SKM-1 treated with dmso at 0.1 percent for 144 hours (cell line): ENCODE results near the gene ZFP92.

ENCODE experiments used
- DNase-seq: peaks from one replicate; lab custom pipeline; 2025; ENCODE audit not compliant: unreplicated experiment; lab: John Stamatoyannopoulos, UW

The ZFP92 gene

GRCh38 chrX:153435845-153436244 is 24.6 kb downstream of the ZFP92 start:
- DNase-seq, result no peak

- no peak for DNase-seq
Measured at GRCh38 chrX:153438532-153438931, 27.3 kb downstream of the ZFP92 start.

- no peak for DNase-seq
Measured at GRCh38 chrX:153439977-153440376, 28.7 kb downstream of the ZFP92 start.

- no peak for DNase-seq
Measured at GRCh38 chrX:153440556-153441135, 29.4 kb downstream of the ZFP92 start.

- DNase-seq, result no peak
Measured at GRCh38 chrX:153441296-153441695, 30.0 kb downstream of the ZFP92 start.

- no peak for DNase-seq
Measured at GRCh38 chrX:153441981-153442380, 30.7 kb downstream of the ZFP92 start.

GRCh38 chrX:153442463-153442862 is 31.2 kb downstream of the ZFP92 start:
- DNase-seq, result no peak

GRCh38 chrX:153443476-153444332 is 32.4 kb downstream of the ZFP92 start:
- no peak for DNase-seq

- DNase-seq, result no peak
Measured at GRCh38 chrX:153444333-153445011, 33.2 kb downstream of the ZFP92 start.

GRCh38 chrX:153445106-153445855 is 34.0 kb downstream of the ZFP92 start:
- no peak for DNase-seq

GRCh38 chrX:153445856-153446635 is 34.8 kb downstream of the ZFP92 start, which contains the start of gene TREX2:
Gene TREX2 (minus strand): TSS chrX:153446056. CDS start chrX:153445430, 626 bp downstream.
- DNase-seq, result no peak

GRCh38 chrX:153446636-153446936 is 35.3 kb downstream of the ZFP92 start:
- no peak for DNase-seq

- DNase-seq, result no peak
Measured at GRCh38 chrX:153446950-153447580, 35.8 kb downstream of the ZFP92 start.

GRCh38 chrX:153447581-153447960 is 36.3 kb downstream of the ZFP92 start:
- DNase-seq, result no peak

- no peak for DNase-seq
Measured at GRCh38 chrX:153448556-153449367, 37.5 kb downstream of the ZFP92 start.

GRCh38 chrX:153449368-153450113 is 38.3 kb downstream of the ZFP92 start:
- no peak for DNase-seq

GRCh38 chrX:153450114-153450948 is 39.1 kb downstream of the ZFP92 start:
- no peak for DNase-seq

GRCh38 chrX:153450949-153451277 is 39.6 kb downstream of the ZFP92 start:
- DNase-seq, result no peak
